NB4 (cell line): ENCODE data around the gene GRIN2A.

ENCODE experiments used
- CTCF ChIP-seq: IDR thresholded peaks from one replicate; pipeline ENCODE4 v1.5.1; 2012; ENCODE audit warnings: low read depth, low read length
- MAX ChIP-seq: IDR thresholded peaks from 2 replicates; pipeline ENCODE4 v1.6.1; 2011; ENCODE audit warnings: low read depth, low read length
- POLR2A ChIP-seq: IDR thresholded peaks from 2 replicates; pipeline ENCODE4 v1.6.1; 2011; ENCODE audit warnings: mild to moderate bottlenecking; ENCODE audit not compliant: insufficient read length; ENCODE audit errors: extremely low read depth

GRCh38 chr16:10169904-10170410 is 12.3 kb downstream of the GRIN2A start:
- no peak for TF ChIP-seq CTCF
- TF ChIP-seq MAX = no peak
- TF ChIP-seq POLR2A = no peak
